Keratinocyte (primary cell): ENCODE data around the gene TFDP1.

Experiments used
- CTCF ChIP-seq, 3 experiments: IDR thresholded peaks in 1 of 3; conservative IDR thresholded peaks in 1 of 3; optimal IDR thresholded peaks in 1 of 3; 2 replicates in 2 of 3; 3 replicates in 1 of 3; pipeline versions ENCODE3 to v1.5.1; 2011; ENCODE audit warnings: low read length in 3 of 3, mild to moderate bottlenecking in 3 of 3, moderate library complexity in 2 of 3, control low read depth in 1 of 3, inconsistent platforms in 1 of 3; ENCODE audit not compliant: insufficient read depth in 2 of 3; ENCODE audit errors: extremely low read depth in 1 of 3
- EZH2 ChIP-seq: IDR thresholded peaks from one replicate; pipeline ENCODE4 v1.6.1; 2012; ENCODE audit warnings: inconsistent platforms, mild to moderate bottlenecking, low read length, moderate library complexity

GRCh38 chr13:113598481-113598880 lies 13.9 kb downstream of the TFDP1 start:
- TF ChIP-seq CTCF (optimal IDR thresholded peaks at IDR 0.05 in 1 of 3, IDR thresholded peaks at IDR 0.05 in 1 of 3, conservative IDR thresholded peaks at IDR 0.05 in 1 of 3; ENCODE audit: extremely low read depth in 1 of 3, insufficient read depth in 2 of 3, low read length in 3 of 3), result no peak
- TF ChIP-seq EZH2, result no peak
